ENCODE data around the gene TMEM233. TPM values are rescaled to one million over a fixed set of nuclear protein-coding genes. Genes with fewer than 3 reads are reported as not detected.

The TMEM233 gene
- polyA plus RNA-seq, 1 of the 3 experiments (the other 2 are of a cell fraction) = 2.6 TPM

DNA sequence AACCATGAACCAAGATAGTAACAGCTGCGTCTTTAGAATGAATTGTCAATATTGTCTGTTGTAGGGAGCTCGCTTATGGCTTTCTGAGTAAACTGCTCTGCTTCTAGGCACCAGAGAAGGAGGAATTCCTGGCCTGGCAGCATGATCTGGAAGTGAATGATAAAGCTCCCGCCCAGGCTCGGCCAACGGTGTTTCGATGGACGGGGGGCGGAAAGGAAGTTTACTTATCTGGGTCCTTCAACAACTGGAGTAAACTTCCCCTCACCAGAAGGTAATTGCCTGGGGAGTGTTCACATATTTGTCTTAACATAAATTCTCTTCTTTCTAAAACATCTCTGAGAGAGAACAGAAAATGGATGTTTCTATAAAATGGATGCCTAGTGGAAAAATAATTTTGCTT lies 78.6 kb downstream of the TMEM233 start:
- H3K27ac ChIP-seq (ENCODE audit: low read depth in 2 of 2, low read length in 1 of 2) = no peak overlapping the region
- TF ChIP-seq RXRA (IDR thresholded peaks at IDR 0.05; ENCODE audit: borderline replicate concordance, low read depth) = no peak
- TF ChIP-seq TCF12 (IDR thresholded peaks at IDR 0.05) = no peak
- TF ChIP-seq YY1 (IDR thresholded peaks at IDR 0.05; ENCODE audit: low read depth) = no peak
- TF ChIP-seq, protein P1, sequence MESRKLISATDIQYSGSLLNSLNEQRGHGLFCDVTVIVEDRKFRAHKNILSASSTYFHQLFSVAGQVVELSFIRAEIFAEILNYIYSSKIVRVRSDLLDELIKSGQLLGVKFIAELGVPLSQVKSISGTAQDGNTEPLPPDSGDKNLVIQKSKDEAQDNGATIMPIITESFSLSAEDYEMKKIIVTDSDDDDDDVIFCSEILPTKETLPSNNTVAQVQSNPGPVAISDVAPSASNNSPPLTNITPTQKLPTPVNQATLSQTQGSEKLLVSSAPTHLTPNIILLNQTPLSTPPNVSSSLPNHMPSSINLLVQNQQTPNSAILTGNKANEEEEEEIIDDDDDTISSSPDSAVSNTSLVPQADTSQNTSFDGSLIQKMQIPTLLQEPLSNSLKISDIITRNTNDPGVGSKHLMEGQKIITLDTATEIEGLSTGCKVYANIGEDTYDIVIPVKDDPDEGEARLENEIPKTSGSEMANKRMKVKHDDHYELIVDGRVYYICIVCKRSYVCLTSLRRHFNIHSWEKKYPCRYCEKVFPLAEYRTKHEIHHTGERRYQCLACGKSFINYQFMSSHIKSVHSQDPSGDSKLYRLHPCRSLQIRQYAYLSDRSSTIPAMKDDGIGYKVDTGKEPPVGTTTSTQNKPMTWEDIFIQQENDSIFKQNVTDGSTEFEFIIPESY (IDR thresholded peaks at IDR 0.05; ENCODE audit: borderline replicate concordance, low read depth) = no peak
- no peak for TF ChIP-seq SMC3 (IDR thresholded peaks at IDR 0.05; ENCODE audit: low read depth, low read length)
- no peak for TF ChIP-seq SIN3A (IDR thresholded peaks at IDR 0.05; ENCODE audit: borderline replicate concordance, low read depth, low read length)
- TF ChIP-seq ELF1 (IDR thresholded peaks at IDR 0.05) = no peak
- TF ChIP-seq FOXM1 (IDR thresholded peaks at IDR 0.05; ENCODE audit: low read depth) = no peak
- no peak for TF ChIP-seq JUND (IDR thresholded peaks at IDR 0.05)
- TF ChIP-seq EP300 (IDR thresholded peaks at IDR 0.05; ENCODE audit: borderline replicate concordance in 1 of 2, low read depth in 1 of 2, low read length in 1 of 2) = no peak
- TF ChIP-seq, protein P2, sequence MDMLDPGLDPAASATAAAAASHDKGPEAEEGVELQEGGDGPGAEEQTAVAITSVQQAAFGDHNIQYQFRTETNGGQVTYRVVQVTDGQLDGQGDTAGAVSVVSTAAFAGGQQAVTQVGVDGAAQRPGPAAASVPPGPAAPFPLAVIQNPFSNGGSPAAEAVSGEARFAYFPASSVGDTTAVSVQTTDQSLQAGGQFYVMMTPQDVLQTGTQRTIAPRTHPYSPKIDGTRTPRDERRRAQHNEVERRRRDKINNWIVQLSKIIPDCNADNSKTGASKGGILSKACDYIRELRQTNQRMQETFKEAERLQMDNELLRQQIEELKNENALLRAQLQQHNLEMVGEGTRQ (IDR thresholded peaks at IDR 0.05; ENCODE audit: borderline replicate concordance, low read depth, low read length) = no peak
- H3K36me3 ChIP-seq (replicated peaks in 1 of 2; ENCODE audit: control insufficient read depth in 1 of 2, insufficient read depth in 2 of 2, low read length in 1 of 2) = peaks cover 49 to 71% of the 10 kb centered on the region in 2 experiments
- ChIA-PET CTCF (interaction anchor here (0.7 to 1.4 kb wide), 2 partner anchors 14 to 20 kb away, joined by 3 read pairs; no protein-coding TSS in a partner anchor), POLR2A (no interaction called here)
- peaks cover 60% of the 10 kb centered on the region for H3K79me2 ChIP-seq (ENCODE audit: insufficient read depth)
- H3K9me2 ChIP-seq = no peaks in the 10 kb centered on the region
- peaks cover under 1 to 2% of the 10 kb centered on the region in 2 experiments; a peak in 2 of 4 replicates for H3K4me1 ChIP-seq (ENCODE audit: control insufficient read depth in 1 of 2, insufficient read depth in 2 of 2, low read depth in 1 of 2, low read length in 1 of 2)
- H3K9me3 ChIP-seq = no peaks in the 10 kb centered on the region
- no peak overlapping the region for H3K4me2 ChIP-seq
- no peak for DNase-seq
- H3K27me3 ChIP-seq (ENCODE audit: insufficient read depth) = no peaks in the 10 kb centered on the region
- H3K4me3 ChIP-seq (ENCODE audit: low read depth in 2 of 2, low read length in 1 of 2) = no peak overlapping the region
- H2AFZ ChIP-seq (ENCODE audit: low read depth) = no peak overlapping the region
- H4K20me1 ChIP-seq (ENCODE audit: insufficient read depth) = no peaks in the 10 kb centered on the region
- WGBS (ENCODE audit: low lambda C conversion rate) = 97% methylated on average over 7 of the region's 8 CpGs
- H3K9ac ChIP-seq = no peak overlapping the region
- H3F3A ChIP-seq (replicated peaks; ENCODE audit: insufficient read depth) = peaks cover 3% of the 10 kb centered on the region

DNA sequence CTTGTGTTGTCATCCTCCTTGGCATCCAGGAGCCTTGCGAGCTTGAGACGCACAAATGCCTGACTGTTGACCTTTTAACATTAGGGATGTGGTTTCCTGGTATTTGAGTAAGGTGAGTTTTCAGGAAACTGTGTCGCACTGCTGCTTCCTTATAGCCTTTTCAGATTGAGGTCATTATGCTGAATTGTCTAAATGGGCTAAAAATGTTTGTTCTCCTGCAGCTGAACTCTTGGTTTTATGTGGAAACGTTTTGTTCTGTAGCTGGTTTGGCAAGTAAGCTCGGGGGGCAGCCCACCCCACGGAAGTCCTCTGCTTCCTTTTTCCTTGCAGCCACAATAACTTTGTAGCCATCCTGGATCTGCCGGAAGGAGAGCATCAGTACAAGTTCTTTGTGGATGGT lies 80.1 kb downstream of the TMEM233 start:
- Histone ChIP-seq H3K36me3 (replicated peaks in 1 of 2; ENCODE audit: control insufficient read depth in 1 of 2, insufficient read depth in 2 of 2, low read length in 1 of 2) (peaks cover 62 to 81% of the 10 kb centered on the region in 2 experiments), H3K4me1 (ENCODE audit: control insufficient read depth in 1 of 2, insufficient read depth in 2 of 2, low read depth in 1 of 2, low read length in 1 of 2) (no peaks in the 10 kb centered on the region; a peak in 1 of 4 replicates), H3K27me3 (ENCODE audit: insufficient read depth) (no peaks in the 10 kb centered on the region), H3K9me3 (no peaks in the 10 kb centered on the region), H3K27ac (ENCODE audit: low read depth in 2 of 2, low read length in 1 of 2) (no peak overlapping the region), H3K9me2 (no peaks in the 10 kb centered on the region), H3K9ac (no peak overlapping the region), H3K79me2 (ENCODE audit: insufficient read depth) (peaks cover 52% of the 10 kb centered on the region), H2AFZ (ENCODE audit: low read depth) (no peak overlapping the region), H4K20me1 (ENCODE audit: insufficient read depth) (no peaks in the 10 kb centered on the region), H3K4me3 (ENCODE audit: low read depth in 2 of 2, low read length in 1 of 2) (no peak overlapping the region), H3F3A (replicated peaks; ENCODE audit: insufficient read depth) (no peaks in the 10 kb centered on the region), H3K4me2 (no peak overlapping the region)
- no peak for DNase-seq
- ChIA-PET CTCF (no interaction called here), POLR2A (no interaction called here)
- no peak for TF ChIP-seq SIN3A (IDR thresholded peaks at IDR 0.05; ENCODE audit: borderline replicate concordance, low read depth, low read length)
- TF ChIP-seq TAF1 (IDR thresholded peaks at IDR 0.05; ENCODE audit: borderline replicate concordance, low read depth, low read length) = no peak
- TF ChIP-seq, protein P3, sequence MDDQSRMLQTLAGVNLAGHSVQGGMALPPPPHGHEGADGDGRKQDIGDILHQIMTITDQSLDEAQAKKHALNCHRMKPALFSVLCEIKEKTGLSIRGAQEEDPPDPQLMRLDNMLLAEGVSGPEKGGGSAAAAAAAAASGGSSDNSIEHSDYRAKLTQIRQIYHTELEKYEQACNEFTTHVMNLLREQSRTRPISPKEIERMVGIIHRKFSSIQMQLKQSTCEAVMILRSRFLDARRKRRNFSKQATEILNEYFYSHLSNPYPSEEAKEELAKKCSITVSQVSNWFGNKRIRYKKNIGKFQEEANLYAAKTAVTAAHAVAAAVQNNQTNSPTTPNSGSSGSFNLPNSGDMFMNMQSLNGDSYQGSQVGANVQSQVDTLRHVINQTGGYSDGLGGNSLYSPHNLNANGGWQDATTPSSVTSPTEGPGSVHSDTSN (IDR thresholded peaks at IDR 0.05) = no peak
- 79% methylated on average over 7 of the region's 7 CpGs for WGBS (ENCODE audit: low lambda C conversion rate)
